ENCODE data around the gene IRAK2.

The IRAK2 gene

GRCh38 chr3:10182950-10183349 is 18.2 kb downstream of the IRAK2 start:
- no peak for DNase-seq
- Histone ChIP-seq H3K9ac (ENCODE audit: low read depth, low read length) (no peak overlapping the region), H3K9me3 (ENCODE audit: insufficient read depth, low read length, severe bottlenecking) (no peaks in the 10 kb centered on the region), H3K4me3 (ENCODE audit: low read depth in 1 of 2, low read length in 2 of 2) (no peak overlapping the region), H3K4me1 (ENCODE audit: insufficient read depth, low read length) (no peaks in the 10 kb centered on the region), H3K27me3 (ENCODE audit: insufficient read depth, low read length, poor library complexity) (no peaks in the 10 kb centered on the region), H3K36me3 (ENCODE audit: insufficient read depth, low read length) (no peaks in the 10 kb centered on the region), H2AFZ (ENCODE audit: low read depth, low read length) (no peak overlapping the region), H3K27ac (ENCODE audit: low read length) (no peak overlapping the region), H3K79me2 (ENCODE audit: insufficient read depth, low read length) (no peaks in the 10 kb centered on the region), H3K4me2 (ENCODE audit: insufficient read depth, low read length) (no peak overlapping the region), H4K20me1 (ENCODE audit: insufficient read depth, low read length) (no peaks in the 10 kb centered on the region)
- TF ChIP-seq CTCF (IDR thresholded peaks at IDR 0.05; ENCODE audit: borderline replicate concordance, extremely low read depth, low read length, poor library complexity, severe bottlenecking) (no peak), EZH2 (IDR thresholded peaks at IDR 0.05; ENCODE audit: borderline replicate concordance, low read depth, low read length, severe bottlenecking) (no peak)
- ATAC-seq (ENCODE audit: insufficient read depth, low read depth): no peak

- no peak overlapping the region for H3K27ac ChIP-seq (ENCODE audit: low read length)
- DNase-seq (no peak), ATAC-seq (ENCODE audit: insufficient read depth, low read depth) (no peak)
These were observed 19.5 kb downstream of the IRAK2 start for GRCh38 chr3:10184250-10184649.

GRCh38 chr3:10185804-10186762 is 21.4 kb downstream of the IRAK2 start:
- H3K9ac ChIP-seq (ENCODE audit: low read depth, low read length): no peak overlapping the region
- H3K4me3 ChIP-seq (ENCODE audit: low read depth in 1 of 2, low read length in 2 of 2): no peak overlapping the region
- H3K4me1 ChIP-seq (ENCODE audit: insufficient read depth, low read length): no peaks in the 10 kb centered on the region
- no peak overlapping the region for H2AFZ ChIP-seq (ENCODE audit: low read depth, low read length)
- H3K27ac ChIP-seq (ENCODE audit: low read length): no peak overlapping the region
- H3K79me2 ChIP-seq (ENCODE audit: insufficient read depth, low read length): no peaks in the 10 kb centered on the region
- no peaks in the 10 kb centered on the region for H3K9me3 ChIP-seq (ENCODE audit: insufficient read depth, low read length, severe bottlenecking)
- H4K20me1 ChIP-seq (ENCODE audit: insufficient read depth, low read length): no peaks in the 10 kb centered on the region
- peak; percentile 76 for ATAC-seq (ENCODE audit: insufficient read depth, low read depth)
- H3K36me3 ChIP-seq (ENCODE audit: insufficient read depth, low read length): no peaks in the 10 kb centered on the region
- DNase-seq: peak; percentile 10
- H3K27me3 ChIP-seq (ENCODE audit: insufficient read depth, low read length, poor library complexity): no peaks in the 10 kb centered on the region
- TF ChIP-seq EZH2 (IDR thresholded peaks at IDR 0.05; ENCODE audit: borderline replicate concordance, low read depth, low read length, severe bottlenecking): no peak
- no peak for TF ChIP-seq CTCF (IDR thresholded peaks at IDR 0.05; ENCODE audit: borderline replicate concordance, extremely low read depth, low read length, poor library complexity, severe bottlenecking)
- H3K4me2 ChIP-seq (ENCODE audit: insufficient read depth, low read length): no peak overlapping the region

More at GRCh38 chr3:10184250-10184649, 19.5 kb downstream of the IRAK2 start:
- H3K9me3 ChIP-seq (ENCODE audit: insufficient read depth, low read length, severe bottlenecking): no peaks in the 10 kb centered on the region
- TF ChIP-seq EZH2 (IDR thresholded peaks at IDR 0.05; ENCODE audit: borderline replicate concordance, low read depth, low read length, severe bottlenecking) (no peak), CTCF (IDR thresholded peaks at IDR 0.05; ENCODE audit: borderline replicate concordance, extremely low read depth, low read length, poor library complexity, severe bottlenecking) (no peak)
- no peak overlapping the region for H2AFZ ChIP-seq (ENCODE audit: low read depth, low read length)
- no peak overlapping the region for H3K9ac ChIP-seq (ENCODE audit: low read depth, low read length)
- H3K27me3 ChIP-seq (ENCODE audit: insufficient read depth, low read length, poor library complexity): no peaks in the 10 kb centered on the region
- no peaks in the 10 kb centered on the region for H3K4me1 ChIP-seq (ENCODE audit: insufficient read depth, low read length)
- H3K36me3 ChIP-seq (ENCODE audit: insufficient read depth, low read length): no peaks in the 10 kb centered on the region
- no peaks in the 10 kb centered on the region for H4K20me1 ChIP-seq (ENCODE audit: insufficient read depth, low read length)
- no peaks in the 10 kb centered on the region for H3K79me2 ChIP-seq (ENCODE audit: insufficient read depth, low read length)
- H3K4me2 ChIP-seq (ENCODE audit: insufficient read depth, low read length): no peak overlapping the region
- H3K4me3 ChIP-seq (ENCODE audit: low read depth in 1 of 2, low read length in 2 of 2): no peak overlapping the region

Data from DND-41 (cell line).